Measurements from ENCODE around the gene OASL.
"Not testable (repeated sequence)": the region's sequence is repeated elsewhere in the genome, so short reads cannot be mapped to it uniquely, and the experiment has no call there.

The OASL gene

GRCh38 chr12:121048442-121048841 lies 9.4 kb upstream of the OASL start:
- Histone ChIP-seq H3K14ac (ENCODE audit: low read length) (peak overlapping the region; percentile 56), H3K36me3 (replicated peaks in 1 of 2; ENCODE audit: control insufficient read depth in 2 of 2, insufficient read depth in 2 of 2, low read length in 2 of 2) (no peaks in the 10 kb centered on the region), H3K27ac (replicated peaks; ENCODE audit: low read length) (no peak overlapping the region), H2BK5ac (ENCODE audit: low read length) (peak overlapping the region; percentile 44), H2BK15ac (ENCODE audit: low read length) (no peak overlapping the region), H4K8ac (ENCODE audit: low read depth, low read length) (peak overlapping the region; percentile 43), H2BK120ac (ENCODE audit: low read depth, low read length) (no peak overlapping the region), H3K9ac (ENCODE audit: low read depth, low read length, poor library complexity) (no peak overlapping the region), H3K27me3 (ENCODE audit: control insufficient read depth in 3 of 3, insufficient read depth in 3 of 3, low read depth in 1 of 3, low read length in 3 of 3) (peaks cover 0 to 5% (median 2%) of the 10 kb centered on the region in 3 experiments), H3K18ac (ENCODE audit: low read length) (no peak overlapping the region), H2BK12ac (ENCODE audit: low read length) (no peak overlapping the region), H3K4me1 (ENCODE audit: control insufficient read depth in 2 of 2, insufficient read depth in 1 of 2, low read depth in 1 of 2, low read length in 2 of 2) (no peaks in the 10 kb centered on the region), H2AK5ac (ENCODE audit: low read depth, low read length) (no peak overlapping the region), H3K4ac (ENCODE audit: low read length) (no peak overlapping the region), H3K23ac (ENCODE audit: low read depth, low read length, poor library complexity) (no peak overlapping the region), H2AFZ (ENCODE audit: low read length) (peak overlapping the region; percentile 5), H3K9me3 (replicated peaks in 1 of 2; ENCODE audit: control insufficient read depth in 2 of 2, insufficient read depth in 1 of 2, low read depth in 1 of 2, low read length in 2 of 2) (no peaks in the 10 kb centered on the region), H3K79me1 (ENCODE audit: low read depth, low read length) (no peaks in the 10 kb centered on the region), H3K4me2 (ENCODE audit: insufficient read depth, low read length, poor library complexity, severe bottlenecking) (no peak overlapping the region), H3K4me3 (ENCODE audit: low read length in 2 of 2) (no peak overlapping the region), H4K91ac (ENCODE audit: low read depth, low read length, poor library complexity) (no peak overlapping the region)
- no peak for DNase-seq (ENCODE audit: low spot score)
- no CpG with 5 or more reads among the region's 7 CpGs for WGBS, 2 donors (ENCODE audit: extremely low coverage in 2 of 2, insufficient read length in 2 of 2, insufficient replicate concordance in 1 of 2)

GRCh38 chr12:121047400-121047799 lies 8.4 kb upstream of the OASL start:
- not testable (repeated sequence) for H2AFZ ChIP-seq (ENCODE audit: low read length); H3K18ac ChIP-seq (ENCODE audit: low read length); H4K8ac ChIP-seq (ENCODE audit: low read depth, low read length); H2BK120ac ChIP-seq (ENCODE audit: low read depth, low read length); H3K27ac ChIP-seq (replicated peaks; ENCODE audit: low read length); H3K9ac ChIP-seq (ENCODE audit: low read depth, low read length, poor library complexity); H3K4me3 ChIP-seq (ENCODE audit: low read length in 2 of 2); H3K4me1 ChIP-seq (ENCODE audit: control insufficient read depth in 2 of 2, insufficient read depth in 1 of 2, low read depth in 1 of 2, low read length in 2 of 2); H3K36me3 ChIP-seq (replicated peaks in 1 of 2; ENCODE audit: control insufficient read depth in 2 of 2, insufficient read depth in 2 of 2, low read length in 2 of 2); H2BK5ac ChIP-seq (ENCODE audit: low read length); H3K9me3 ChIP-seq (replicated peaks in 1 of 2; ENCODE audit: control insufficient read depth in 2 of 2, insufficient read depth in 1 of 2, low read depth in 1 of 2, low read length in 2 of 2); H3K79me1 ChIP-seq (ENCODE audit: low read depth, low read length); H2BK15ac ChIP-seq (ENCODE audit: low read length); H3K14ac ChIP-seq (ENCODE audit: low read length); DNase-seq (ENCODE audit: low spot score); H2AK5ac ChIP-seq (ENCODE audit: low read depth, low read length); H4K91ac ChIP-seq (ENCODE audit: low read depth, low read length, poor library complexity); H3K4ac ChIP-seq (ENCODE audit: low read length); H3K4me2 ChIP-seq (ENCODE audit: insufficient read depth, low read length, poor library complexity, severe bottlenecking); H3K27me3 ChIP-seq (ENCODE audit: control insufficient read depth in 3 of 3, insufficient read depth in 3 of 3, low read depth in 1 of 3, low read length in 3 of 3); H2BK12ac ChIP-seq (ENCODE audit: low read length)
- H3K23ac ChIP-seq (ENCODE audit: low read depth, low read length, poor library complexity), result peak overlapping the region; percentile 48
- WGBS, 2 donors (ENCODE audit: extremely low coverage in 2 of 2, insufficient read length in 2 of 2, insufficient replicate concordance in 1 of 2), result no CpG with 5 or more reads among the region's 12 CpGs

GRCh38 chr12:121043067-121043466 lies 4.0 kb upstream of the OASL start:
- H3K18ac ChIP-seq (ENCODE audit: low read length), result no peak overlapping the region
- H3K14ac ChIP-seq (ENCODE audit: low read length), result no peak overlapping the region
- no peak overlapping the region for H2BK120ac ChIP-seq (ENCODE audit: low read depth, low read length)
- WGBS, 2 donors (ENCODE audit: extremely low coverage in 2 of 2, insufficient read length in 2 of 2, insufficient replicate concordance in 1 of 2), result no CpG with 5 or more reads among the region's 4 CpGs
- no peak for DNase-seq (ENCODE audit: low spot score)
- no peak overlapping the region for H4K91ac ChIP-seq (ENCODE audit: low read depth, low read length, poor library complexity)
- no peak overlapping the region for H3K27ac ChIP-seq (replicated peaks; ENCODE audit: low read length)
- no peak overlapping the region for H2BK15ac ChIP-seq (ENCODE audit: low read length)
- H3K4ac ChIP-seq (ENCODE audit: low read length), result no peak overlapping the region
- peaks cover 0 to 11% (median 2%) of the 10 kb centered on the region in 3 experiments for H3K27me3 ChIP-seq (ENCODE audit: control insufficient read depth in 3 of 3, insufficient read depth in 3 of 3, low read depth in 1 of 3, low read length in 3 of 3)
- H2BK12ac ChIP-seq (ENCODE audit: low read length), result no peak overlapping the region
- no peak overlapping the region for H3K23ac ChIP-seq (ENCODE audit: low read depth, low read length, poor library complexity)
- H2AK5ac ChIP-seq (ENCODE audit: low read depth, low read length), result no peak overlapping the region
- no peak overlapping the region for H3K9ac ChIP-seq (ENCODE audit: low read depth, low read length, poor library complexity)
- no peak overlapping the region for H2AFZ ChIP-seq (ENCODE audit: low read length)
- no peak overlapping the region for H3K4me3 ChIP-seq (ENCODE audit: low read length in 2 of 2)
- no peaks in the 10 kb centered on the region for H3K79me1 ChIP-seq (ENCODE audit: low read depth, low read length)
- H3K9me3 ChIP-seq (replicated peaks in 1 of 2; ENCODE audit: control insufficient read depth in 2 of 2, insufficient read depth in 1 of 2, low read depth in 1 of 2, low read length in 2 of 2), result no peaks in the 10 kb centered on the region
- H2BK5ac ChIP-seq (ENCODE audit: low read length), result no peak overlapping the region
- H4K8ac ChIP-seq (ENCODE audit: low read depth, low read length), result no peak overlapping the region
- H3K4me1 ChIP-seq (ENCODE audit: control insufficient read depth in 2 of 2, insufficient read depth in 1 of 2, low read depth in 1 of 2, low read length in 2 of 2), result no peaks in the 10 kb centered on the region
- no peak overlapping the region for H3K4me2 ChIP-seq (ENCODE audit: insufficient read depth, low read length, poor library complexity, severe bottlenecking)
- H3K36me3 ChIP-seq (replicated peaks in 1 of 2; ENCODE audit: control insufficient read depth in 2 of 2, insufficient read depth in 2 of 2, low read length in 2 of 2), result no peaks in the 10 kb centered on the region

GRCh38 chr12:121036810-121037326 lies 2.2 kb downstream of the OASL start:
- no peak overlapping the region for H3K23ac ChIP-seq (ENCODE audit: low read depth, low read length, poor library complexity)
- no peak overlapping the region for H3K18ac ChIP-seq (ENCODE audit: low read length)
- no peak overlapping the region for H2BK120ac ChIP-seq (ENCODE audit: low read depth, low read length)
- H2BK5ac ChIP-seq (ENCODE audit: low read length), result no peak overlapping the region
- no peaks in the 10 kb centered on the region for H3K79me1 ChIP-seq (ENCODE audit: low read depth, low read length)
- no peak overlapping the region for H2AK5ac ChIP-seq (ENCODE audit: low read depth, low read length)
- H3K4me3 ChIP-seq (ENCODE audit: low read length in 2 of 2), result no peak overlapping the region
- H4K91ac ChIP-seq (ENCODE audit: low read depth, low read length, poor library complexity), result no peak overlapping the region
- H3K9ac ChIP-seq (ENCODE audit: low read depth, low read length, poor library complexity), result no peak overlapping the region
- H2BK12ac ChIP-seq (ENCODE audit: low read length), result no peak overlapping the region
- H3K14ac ChIP-seq (ENCODE audit: low read length), result no peak overlapping the region
- no peaks in the 10 kb centered on the region for H3K36me3 ChIP-seq (replicated peaks in 1 of 2; ENCODE audit: control insufficient read depth in 2 of 2, insufficient read depth in 2 of 2, low read length in 2 of 2)
- no peaks in the 10 kb centered on the region for H3K4me1 ChIP-seq (ENCODE audit: control insufficient read depth in 2 of 2, insufficient read depth in 1 of 2, low read depth in 1 of 2, low read length in 2 of 2)
- no peak overlapping the region for H3K27ac ChIP-seq (replicated peaks; ENCODE audit: low read length)
- WGBS, 2 donors (ENCODE audit: extremely low coverage in 2 of 2, insufficient read length in 2 of 2, insufficient replicate concordance in 1 of 2), result no CpG with 5 or more reads among the region's 6 CpGs
- H4K8ac ChIP-seq (ENCODE audit: low read depth, low read length), result no peak overlapping the region
- no peak for DNase-seq (ENCODE audit: low spot score)
- no peak overlapping the region for H2AFZ ChIP-seq (ENCODE audit: low read length)
- no peaks in the 10 kb centered on the region for H3K9me3 ChIP-seq (replicated peaks in 1 of 2; ENCODE audit: control insufficient read depth in 2 of 2, insufficient read depth in 1 of 2, low read depth in 1 of 2, low read length in 2 of 2)
- no peak overlapping the region for H3K4ac ChIP-seq (ENCODE audit: low read length)
- H3K27me3 ChIP-seq (ENCODE audit: control insufficient read depth in 3 of 3, insufficient read depth in 3 of 3, low read depth in 1 of 3, low read length in 3 of 3), result peaks cover 0 to 10% (median 0%) of the 10 kb centered on the region in 3 experiments
- no peak overlapping the region for H2BK15ac ChIP-seq (ENCODE audit: low read length)
- no peak overlapping the region for H3K4me2 ChIP-seq (ENCODE audit: insufficient read depth, low read length, poor library complexity, severe bottlenecking)

All from neuronal stem cell (in vitro differentiated cells).